Type B pancreatic cell (in vitro differentiated cells): ENCODE results near the gene UTS2R. TPM values are rescaled to one million over a fixed set of nuclear protein-coding genes. Genes with fewer than 3 reads are reported as not detected.

Source experiments
- DNase-seq: peaks from one replicate; pipeline ENCODE4 v3.0.0; 2021; ENCODE audit warnings: mixed read lengths; ENCODE audit not compliant: unreplicated experiment; ENCODE audit errors: extremely low spot score
- H3K27ac Mint-ChIP-seq: 2 replicates; pipeline ENCODE4 v1.8.0; 2021; ENCODE audit warnings: mild to moderate bottlenecking, mixed read lengths
- H3K27me3 Mint-ChIP-seq: 2 replicates; pipeline ENCODE4 v1.8.0; 2021; ENCODE audit warnings: mixed read lengths
- H3K36me3 Mint-ChIP-seq: 2 replicates; pipeline ENCODE4 v1.8.0; 2021; ENCODE audit warnings: mixed read lengths
- H3K4me1 Mint-ChIP-seq: one replicate; pipeline ENCODE4 v1.8.0; 2021; ENCODE audit warnings: mixed read lengths; ENCODE audit not compliant: unreplicated experiment
- H3K4me3 Mint-ChIP-seq: 2 replicates; pipeline ENCODE4 v1.8.0; 2021; ENCODE audit warnings: mild to moderate bottlenecking, mixed read lengths
- H3K9me3 Mint-ChIP-seq: 2 replicates; pipeline ENCODE4 v1.8.0; 2021; ENCODE audit warnings: mixed read lengths
- total RNA-seq: library from RNA; stranded (reverse); gene quantifications from 2 replicates; pipeline ENCODE4 v1.2.1, GENCODE V29; 2021; ENCODE audit warnings: low replicate concordance
- TF ChIP-seq, protein P1 (sequence below): fragments of 200-600 bp; sonication (generic); conservative IDR thresholded peaks from 2 replicates; pipeline ENCODE4 v1.5.0; 2021; ENCODE audit warnings: antibody characterized with exemption, mild to moderate bottlenecking

UTS2R gene
- total RNA-seq, 1 donor from 2014 or later, result 0.97 TPM

DNA sequence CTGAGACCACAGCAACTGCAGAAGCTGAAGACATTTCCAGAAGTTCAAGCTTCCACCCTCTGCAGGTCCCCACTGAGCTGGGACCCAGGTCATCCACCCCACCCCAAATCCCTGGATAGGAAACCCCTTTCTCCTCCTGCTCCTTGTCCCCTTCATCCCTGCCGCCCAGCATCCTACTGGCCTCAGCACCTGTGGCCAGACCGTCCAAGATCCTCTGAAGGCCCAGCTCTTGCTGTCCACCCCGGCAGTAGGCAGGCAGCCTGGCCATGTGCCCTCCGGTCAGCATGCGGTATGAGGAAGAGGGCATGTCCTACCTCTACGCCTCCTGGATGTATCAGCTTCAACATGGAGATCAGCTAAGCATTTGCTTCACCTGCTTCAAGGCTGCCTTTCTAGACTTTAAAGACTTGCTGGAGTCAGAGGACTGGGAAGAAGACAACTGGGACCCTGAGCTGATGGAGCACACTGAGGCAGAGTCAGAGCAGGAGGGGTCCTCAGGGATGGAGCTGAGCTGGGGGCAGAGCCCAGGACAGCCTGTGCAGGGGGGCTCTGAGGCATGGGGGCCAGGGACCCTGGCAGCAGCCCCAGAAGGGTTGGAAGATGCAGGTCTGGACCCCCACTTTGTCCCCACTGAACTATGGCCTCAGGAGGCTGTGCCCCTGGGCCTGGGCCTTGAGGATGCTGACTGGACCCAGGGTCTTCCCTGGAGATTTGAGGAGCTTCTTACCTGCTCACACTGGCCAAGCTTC is 9.5 kb upstream of the UTS2R start:
- Mint-ChIP-seq H3K4me1 (peaks cover 15% of the 10 kb centered on the region), H3K27ac (no peak overlapping the region), H3K36me3 (no peaks in the 10 kb centered on the region), H3K27me3 (peaks cover 16% of the 10 kb centered on the region), H3K9me3 (no peaks in the 10 kb centered on the region), H3K4me3 (no peak overlapping the region)
- DNase-seq, result no peak
- TF ChIP-seq, protein P1, sequence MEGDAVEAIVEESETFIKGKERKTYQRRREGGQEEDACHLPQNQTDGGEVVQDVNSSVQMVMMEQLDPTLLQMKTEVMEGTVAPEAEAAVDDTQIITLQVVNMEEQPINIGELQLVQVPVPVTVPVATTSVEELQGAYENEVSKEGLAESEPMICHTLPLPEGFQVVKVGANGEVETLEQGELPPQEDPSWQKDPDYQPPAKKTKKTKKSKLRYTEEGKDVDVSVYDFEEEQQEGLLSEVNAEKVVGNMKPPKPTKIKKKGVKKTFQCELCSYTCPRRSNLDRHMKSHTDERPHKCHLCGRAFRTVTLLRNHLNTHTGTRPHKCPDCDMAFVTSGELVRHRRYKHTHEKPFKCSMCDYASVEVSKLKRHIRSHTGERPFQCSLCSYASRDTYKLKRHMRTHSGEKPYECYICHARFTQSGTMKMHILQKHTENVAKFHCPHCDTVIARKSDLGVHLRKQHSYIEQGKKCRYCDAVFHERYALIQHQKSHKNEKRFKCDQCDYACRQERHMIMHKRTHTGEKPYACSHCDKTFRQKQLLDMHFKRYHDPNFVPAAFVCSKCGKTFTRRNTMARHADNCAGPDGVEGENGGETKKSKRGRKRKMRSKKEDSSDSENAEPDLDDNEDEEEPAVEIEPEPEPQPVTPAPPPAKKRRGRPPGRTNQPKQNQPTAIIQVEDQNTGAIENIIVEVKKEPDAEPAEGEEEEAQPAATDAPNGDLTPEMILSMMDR, result no peak

DNA sequence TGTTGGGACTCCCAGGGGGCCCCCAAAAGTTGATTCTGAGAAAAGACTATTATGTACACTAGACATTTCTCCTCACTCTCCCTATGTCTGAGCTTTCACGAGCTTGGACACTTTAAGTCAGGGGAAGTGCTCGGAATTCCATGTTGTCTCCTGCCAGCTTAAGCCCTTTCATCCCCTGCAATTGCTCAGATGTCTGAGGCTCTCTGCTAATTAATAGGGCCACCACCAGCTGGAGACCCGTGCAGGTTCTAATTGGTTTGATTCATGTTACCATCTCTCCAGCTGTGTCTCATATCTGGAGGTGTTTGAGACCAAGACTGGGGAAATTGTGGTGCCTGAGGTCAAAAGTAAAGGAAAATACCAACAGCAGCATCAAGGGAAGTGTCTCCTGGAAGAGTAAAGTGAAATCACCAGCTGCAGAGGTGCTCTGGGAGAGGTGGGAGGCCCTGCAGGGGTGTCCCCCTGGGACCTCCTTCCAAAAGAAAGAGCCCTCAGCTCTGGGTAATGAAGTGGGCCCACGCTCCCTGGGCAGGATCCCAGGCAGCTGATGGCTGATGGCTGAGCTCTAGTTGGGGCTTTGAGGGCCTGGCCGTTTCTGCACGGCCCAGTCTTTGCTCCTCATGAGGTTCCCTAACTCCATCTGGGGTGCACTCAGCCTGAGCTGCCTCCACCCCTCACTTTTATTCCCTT is 5.8 kb upstream of the UTS2R start:
- H3K4me3 Mint-ChIP-seq, result no peak overlapping the region
- H3K9me3 Mint-ChIP-seq, result no peaks in the 10 kb centered on the region

DNA sequence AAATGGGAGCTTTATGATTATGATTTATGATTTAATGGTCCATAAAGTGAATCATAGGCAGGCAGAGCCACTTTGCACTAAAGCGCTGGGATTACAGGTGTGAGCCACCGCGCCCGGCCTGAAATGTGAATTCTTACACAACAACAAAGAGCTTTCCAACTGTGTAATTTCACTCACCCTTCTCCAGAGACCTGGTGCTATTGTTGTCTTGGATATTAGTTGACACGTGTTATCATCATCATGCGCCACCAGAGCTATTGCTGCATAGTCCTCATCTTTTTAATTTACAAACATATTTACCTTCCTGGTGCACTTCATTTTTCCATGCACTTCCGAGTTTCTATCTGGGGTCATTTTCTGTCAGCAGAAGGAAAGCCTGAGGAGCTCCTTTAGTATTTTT is 4.8 kb upstream of the UTS2R start:
- Mint-ChIP-seq H3K36me3 (no peaks in the 10 kb centered on the region), H3K27me3 (peaks cover 25% of the 10 kb centered on the region), H3K27ac (no peak overlapping the region), H3K4me1 (peaks cover 19% of the 10 kb centered on the region), H3K4me3 (no peak overlapping the region), H3K9me3 (no peaks in the 10 kb centered on the region)
- TF ChIP-seq, protein P1, result no peak
- no peak for DNase-seq

More for the DNA sequence above, 5.8 kb upstream of the UTS2R start:
- Mint-ChIP-seq H3K27ac (no peak overlapping the region), H3K36me3 (no peaks in the 10 kb centered on the region), H3K27me3 (peaks cover 22% of the 10 kb centered on the region), H3K4me1 (peaks cover 19% of the 10 kb centered on the region)
- TF ChIP-seq, protein P1, result no peak
- no peak for DNase-seq

DNA sequence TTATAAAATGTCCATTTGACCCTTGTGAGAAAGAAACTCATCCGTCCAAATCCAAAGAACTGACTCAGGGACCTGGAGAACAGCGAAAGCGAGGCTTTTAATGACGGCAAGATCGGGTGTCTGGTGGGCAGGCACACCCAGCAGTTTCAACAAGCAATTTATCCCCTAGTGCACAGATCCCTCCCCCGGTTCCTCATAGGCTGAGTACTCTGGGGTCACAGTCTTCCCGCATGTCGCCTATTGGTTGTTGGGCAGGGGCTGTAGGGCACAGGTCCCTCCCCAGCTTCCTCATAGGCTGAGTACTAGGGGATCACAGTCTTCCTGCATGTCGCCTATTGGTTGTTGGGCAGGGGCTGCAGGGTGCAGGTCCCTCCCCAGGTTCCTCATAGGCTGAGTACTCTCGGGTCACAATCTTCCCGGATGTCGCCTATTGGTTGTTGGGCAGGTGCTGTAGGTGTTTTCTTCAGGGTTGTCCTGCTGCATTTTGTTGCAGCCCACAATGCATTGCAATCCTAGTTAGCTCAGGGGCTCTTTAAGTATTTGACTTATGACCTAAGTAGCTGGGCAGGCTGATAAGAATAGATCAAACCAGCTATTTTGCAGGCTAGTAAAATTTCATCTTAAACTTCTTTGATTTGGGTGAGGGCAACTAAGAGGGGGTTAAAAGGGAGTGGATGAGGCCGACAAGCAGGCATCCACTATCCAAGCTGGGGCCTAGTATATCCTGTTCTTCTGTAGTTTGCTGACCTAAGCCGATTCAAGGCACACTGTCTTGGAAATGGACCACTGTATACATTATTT is 3.6 kb upstream of the UTS2R start:
- Mint-ChIP-seq H3K9me3 (no peaks in the 10 kb centered on the region), H3K4me3 (peak overlapping the region; percentile 47), H3K4me1 (peaks cover 25% of the 10 kb centered on the region), H3K27me3 (peaks cover 26% of the 10 kb centered on the region), H3K36me3 (no peaks in the 10 kb centered on the region), H3K27ac (peak overlapping the region; percentile 47)
- no peak for DNase-seq
- TF ChIP-seq, protein P1, result no peak

DNA sequence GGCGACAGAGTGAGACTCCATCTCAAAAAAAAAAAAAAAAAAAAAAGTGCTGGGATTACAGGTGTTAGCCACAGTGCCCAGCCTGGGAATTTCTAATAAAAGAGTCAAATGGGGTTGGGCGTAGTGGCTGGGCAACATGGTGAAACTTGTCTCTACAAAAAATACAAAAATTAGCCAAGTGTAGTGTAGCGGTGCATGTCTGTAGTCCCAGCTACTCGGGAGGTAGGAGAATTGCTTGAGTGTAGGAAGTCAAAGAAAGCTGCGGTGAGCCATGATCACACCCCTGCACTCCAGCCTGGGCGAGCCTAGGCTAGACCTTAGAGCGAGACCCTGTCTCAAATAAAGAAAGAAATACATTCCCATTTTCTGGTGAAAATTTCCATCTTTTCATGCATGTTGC is 2.4 kb upstream of the UTS2R start:
- Mint-ChIP-seq H3K36me3 (no peaks in the 10 kb centered on the region), H3K4me3 (no peak overlapping the region), H3K27ac (no peak overlapping the region), H3K9me3 (no peaks in the 10 kb centered on the region), H3K4me1 (peaks cover 28% of the 10 kb centered on the region), H3K27me3 (peaks cover 29% of the 10 kb centered on the region)
- DNase-seq, result no peak
- TF ChIP-seq, protein P1, result no peak
